GM19397 (cell line): ENCODE results near the gene SPATA2.

ENCODE experiments used
- ATAC-seq: cut with Tn5 transposase; IDR thresholded peaks from one replicate; pipeline ENCODE4 v1.9.1; 2021; ENCODE audit warnings: mild to moderate bottlenecking, moderate library complexity; ENCODE audit not compliant: unreplicated experiment

The SPATA2 gene

GRCh38 chr20:49887251-49888211, 27.8 kb downstream of the SPATA2 start:
- ATAC-seq = no peak

- ATAC-seq = no peak
Observed at GRCh38 chr20:49886571-49887213, 28.6 kb downstream of the SPATA2 start.

- no peak for ATAC-seq
Observed at GRCh38 chr20:49885558-49886332, 29.6 kb downstream of the SPATA2 start.

- no peak for ATAC-seq
Observed at GRCh38 chr20:49883246-49883802, 32.0 kb downstream of the SPATA2 start.

GRCh38 chr20:49882171-49882970, 33.0 kb downstream of the SPATA2 start:
- no peak for ATAC-seq

GRCh38 chr20:49880724-49881445, 34.4 kb downstream of the SPATA2 start:
- no peak for ATAC-seq

GRCh38 chr20:49880177-49880576, 35.2 kb downstream of the SPATA2 start:
- no peak for ATAC-seq

GRCh38 chr20:49878977-49879376, 36.4 kb downstream of the SPATA2 start:
- ATAC-seq = no peak

GRCh38 chr20:49877386-49877921, 37.9 kb downstream of the SPATA2 start:
- no peak for ATAC-seq

- no peak for ATAC-seq
Observed at GRCh38 chr20:49874696-49875095, 40.6 kb downstream of the SPATA2 start.

- ATAC-seq = no peak
Observed at GRCh38 chr20:49872056-49872455, 43.3 kb downstream of the SPATA2 start.

GRCh38 chr20:49871391-49871948, 43.9 kb downstream of the SPATA2 start:
- ATAC-seq = no peak

GRCh38 chr20:49870261-49870660, 45.1 kb downstream of the SPATA2 start:
- ATAC-seq = no peak

- no peak for ATAC-seq
Observed at GRCh38 chr20:49868964-49869363, 46.4 kb downstream of the SPATA2 start.

- no peak for ATAC-seq
Observed at GRCh38 chr20:49868538-49868937, 46.8 kb downstream of the SPATA2 start.

GRCh38 chr20:49867453-49868215, 47.7 kb downstream of the SPATA2 start:
- ATAC-seq = no peak

GRCh38 chr20:49866051-49866450, 49.3 kb downstream of the SPATA2 start:
- no peak for ATAC-seq

- ATAC-seq = no peak
Observed at GRCh38 chr20:49865559-49865958, 49.8 kb downstream of the SPATA2 start.
